Natural killer cell (primary cell): Measurements from ENCODE around the gene FAM237A. TPM values are rescaled to one million over a fixed set of nuclear protein-coding genes. Genes with fewer than 3 reads are reported as not detected.

Source experiments
- ATAC-seq, 3 donors: fragments of 150-1000 bp in 2 of 3; fragments of 200-7000 bp in 1 of 3; cut with Tn5 transposase; 1 replicate in 1 of 3; 2 replicates in 2 of 3; pipeline ENCODE4 v1.10.0; 2021; ENCODE audit warnings: mild to moderate bottlenecking in 2 of 3, moderate library complexity in 2 of 3
- DNase-seq, 2 donors: peaks; one replicate each; pipeline versions ENCODE4 v3.0.0 to v3.0.0-alpha.2; 2013 to 2021; ENCODE audit warnings: mixed read lengths in 1 of 2
- H3K27ac ChIP-seq: one replicate; pipeline ENCODE4 v1.5.1; 2013; ENCODE audit warnings: mild to moderate bottlenecking, low read length
- H3K27me3 ChIP-seq: one replicate; pipeline ENCODE4 v1.6.1; 2013; ENCODE audit warnings: low read length; ENCODE audit not compliant: control insufficient read depth, insufficient read depth
- H3K36me3 ChIP-seq: one replicate; pipeline ENCODE4 v1.6.1; 2013; ENCODE audit warnings: low read length; ENCODE audit not compliant: control insufficient read depth, insufficient read depth
- H3K4me1 ChIP-seq: one replicate; pipeline ENCODE4 v1.6.1; 2013; ENCODE audit warnings: low read length; ENCODE audit not compliant: control insufficient read depth, insufficient read depth
- H3K4me3 ChIP-seq: one replicate; pipeline ENCODE4 v1.5.1; 2013; ENCODE audit warnings: low read length
- H3K9me3 ChIP-seq: one replicate; pipeline ENCODE4 v1.6.1; 2013; ENCODE audit warnings: low read length; ENCODE audit not compliant: control insufficient read depth, insufficient read depth
- H3K27ac Mint-ChIP-seq, 2 donors: one replicate each; pipeline ENCODE4 v1.8.0; 2022; ENCODE audit warnings: mild to moderate bottlenecking in 2 of 2, mixed read lengths in 2 of 2, moderate library complexity in 1 of 2
- H3K27me3 Mint-ChIP-seq, 2 donors: one replicate each; pipeline ENCODE4 v1.8.0; 2022; ENCODE audit warnings: low read depth in 2 of 2, mixed read lengths in 2 of 2
- H3K36me3 Mint-ChIP-seq: one replicate; pipeline ENCODE4 v1.8.0; 2022; ENCODE audit warnings: mixed read lengths
- H3K4me1 Mint-ChIP-seq, 2 donors: one replicate each; pipeline ENCODE4 v1.8.0; 2022; ENCODE audit warnings: mixed read lengths in 2 of 2
- H3K4me3 Mint-ChIP-seq: one replicate; pipeline ENCODE4 v1.8.0; 2022; ENCODE audit warnings: mild to moderate bottlenecking, moderate library complexity, mixed read lengths
- H3K9me3 Mint-ChIP-seq, 2 donors: one replicate each; pipeline ENCODE4 v1.8.0; 2022; ENCODE audit warnings: mixed read lengths in 2 of 2
- CTCF ChIP-seq: fragments of 200-600 bp; IDR thresholded peaks from one replicate; pipeline ENCODE4 v1.8.0; 2022; ENCODE audit warnings: antibody characterized with exemption
- WGBS: methylation state at CpG from one replicate; pipeline ENCODE4 v1.1.7; 2013; ENCODE audit warnings: missing lambda C conversion rate; ENCODE audit not compliant: insufficient coverage; 5-methylcytosine and 5-hydroxymethylcytosine counted together
- intact Hi-C: fragments of 100-400 bp; cut with micrococcal nuclease; formaldehyde crosslinking; loops from one replicate; pipeline ENCODE4 v1.14.2; 2022
- total RNA-seq, 4 donors: library from RNA; stranded (reverse); fragments of 120-200 nt in 1 of 4; gene quantifications; one replicate each; pipeline versions ENCODE4 v1.2.3 to v1.2.4, GENCODE V29; 2013 to 2022

FAM237A gene
- total RNA-seq, 3 donors from 2014 or later (not counting 1 experiment from before 2014, with no cell fraction given): not detected

- intact Hi-C loops: no loop called here
- TF ChIP-seq CTCF: no peak
- no peaks in the 10 kb centered on the region for H3K36me3 ChIP-seq
- no peaks in the 10 kb centered on the region for H3K9me3 Mint-ChIP-seq
- no peak overlapping the region for H3K27ac Mint-ChIP-seq
- no peaks in the 10 kb centered on the region for H3K27me3 ChIP-seq
- H3K4me1 Mint-ChIP-seq: no peaks in the 10 kb centered on the region
- peaks cover 0 to 6% of the 10 kb centered on the region in 2 donors for H3K27me3 Mint-ChIP-seq
- no peaks in the 10 kb centered on the region for H3K9me3 ChIP-seq
- no peak for DNase-seq
- no peak overlapping the region for H3K4me3 ChIP-seq
- no peak overlapping the region for H3K4me3 Mint-ChIP-seq
- H3K4me1 ChIP-seq: no peaks in the 10 kb centered on the region
- ATAC-seq: no peak
- WGBS: no CpG with 5 or more reads among the region's 1 CpG
- H3K36me3 Mint-ChIP-seq: no peaks in the 10 kb centered on the region
- no peak overlapping the region for H3K27ac ChIP-seq
These were observed 31.8 kb upstream of the FAM237A start for GRCh38 chr2:206610451-206610850.

GRCh38 chr2:206611191-206611590 is 31.1 kb upstream of the FAM237A start:
- no peak overlapping the region for H3K27ac Mint-ChIP-seq
- H3K27ac ChIP-seq: no peak overlapping the region
- DNase-seq: no peak
- WGBS: 98% methylated on average over 3 of the region's 6 CpGs
- no peaks in the 10 kb centered on the region for H3K36me3 Mint-ChIP-seq
- no peak overlapping the region for H3K4me3 Mint-ChIP-seq
- no peak overlapping the region for H3K4me3 ChIP-seq
- H3K4me1 Mint-ChIP-seq: no peaks in the 10 kb centered on the region
- H3K4me1 ChIP-seq: no peaks in the 10 kb centered on the region
- peaks cover 0 to 4% of the 10 kb centered on the region in 2 donors for H3K27me3 Mint-ChIP-seq
- H3K36me3 ChIP-seq: no peaks in the 10 kb centered on the region
- no peak for TF ChIP-seq CTCF
- no peaks in the 10 kb centered on the region for H3K9me3 ChIP-seq
- H3K9me3 Mint-ChIP-seq: no peaks in the 10 kb centered on the region
- intact Hi-C loops: no loop called here
- no peaks in the 10 kb centered on the region for H3K27me3 ChIP-seq
- no peak for ATAC-seq

- no peak overlapping the region for H3K4me3 Mint-ChIP-seq
- no peak overlapping the region for H3K4me3 ChIP-seq
- intact Hi-C loops: no loop called here
- no peaks in the 10 kb centered on the region for H3K9me3 ChIP-seq
- H3K27ac Mint-ChIP-seq: no peak overlapping the region
- no peaks in the 10 kb centered on the region for H3K36me3 Mint-ChIP-seq
- no peaks in the 10 kb centered on the region for H3K36me3 ChIP-seq
- no peak for ATAC-seq
- H3K27me3 ChIP-seq: no peaks in the 10 kb centered on the region
- H3K27me3 Mint-ChIP-seq: peaks cover 0 to 4% of the 10 kb centered on the region in 2 donors
- H3K9me3 Mint-ChIP-seq: no peaks in the 10 kb centered on the region
- whole genome bisulfite sequencing: 88% methylated on average over 3 of the region's 3 CpGs
- H3K4me1 ChIP-seq: no peaks in the 10 kb centered on the region
- TF ChIP-seq CTCF: no peak
- H3K4me1 Mint-ChIP-seq: no peaks in the 10 kb centered on the region
- H3K27ac ChIP-seq: no peak overlapping the region
- DNase-seq: no peak
These were observed 30.6 kb upstream of the FAM237A start for GRCh38 chr2:206611736-206612135.

GRCh38 chr2:206614811-206615210 is 27.5 kb upstream of the FAM237A start:
- intact Hi-C loops: no loop called here
- Mint-ChIP-seq H3K36me3 (no peaks in the 10 kb centered on the region), H3K4me1 (no peaks in the 10 kb centered on the region), H3K27me3 (peaks cover 0 to 4% of the 10 kb centered on the region in 2 donors), H3K4me3 (no peak overlapping the region), H3K27ac (no peak overlapping the region), H3K9me3 (no peaks in the 10 kb centered on the region)
- H3K27me3 ChIP-seq: no peaks in the 10 kb centered on the region
- H3K4me1 ChIP-seq: no peaks in the 10 kb centered on the region
- TF ChIP-seq CTCF: no peak
- WGBS: 80% methylated on average over 6 of the region's 6 CpGs
- no peak for ATAC-seq
- H3K36me3 ChIP-seq: no peaks in the 10 kb centered on the region
- no peaks in the 10 kb centered on the region for H3K9me3 ChIP-seq
- no peak for DNase-seq
- no peak overlapping the region for H3K27ac ChIP-seq
- H3K4me3 ChIP-seq: no peak overlapping the region
